Measurements from ENCODE around the gene GRK2.
"Not testable (repeated sequence)": the region's sequence is repeated elsewhere in the genome, so short reads cannot be mapped to it uniquely, and the experiment has no call there.

GRK2 gene

GRCh38 chr11:67311051-67311555 lies 44.8 kb downstream of the GRK2 start:
- DNase-seq (ENCODE audit: low read depth in 2 of 3, low spot score in 1 of 3): no peak

- DNase-seq (ENCODE audit: low read depth in 2 of 3, low spot score in 1 of 3): no peak
Measured at GRCh38 chr11:67311556-67312082, 45.3 kb downstream of the GRK2 start.

GRCh38 chr11:67312187-67313021 lies 46.1 kb downstream of the GRK2 start:
- no peak for DNase-seq (ENCODE audit: low read depth in 2 of 3, low spot score in 1 of 3)

GRCh38 chr11:67313125-67313890 lies 47.0 kb downstream of the GRK2 start:
- DNase-seq (ENCODE audit: low read depth in 2 of 3, low spot score in 1 of 3): no peak

- no peak for DNase-seq (ENCODE audit: low read depth in 2 of 3, low spot score in 1 of 3)
Measured at GRCh38 chr11:67314218-67314617, 47.9 kb downstream of the GRK2 start.

- no peak for DNase-seq (ENCODE audit: low read depth in 2 of 3, low spot score in 1 of 3)
Measured at GRCh38 chr11:67315325-67315909, 49.1 kb downstream of the GRK2 start.

GRCh38 chr11:67316882-67317204 lies 50.6 kb downstream of the GRK2 start:
- no peak for DNase-seq (ENCODE audit: low read depth in 2 of 3, low spot score in 1 of 3)

- DNase-seq (ENCODE audit: low read depth in 2 of 3, low spot score in 1 of 3): peak; percentile 97 to 99 (median 97)
Measured at GRCh38 chr11:67317205-67317887, 51.1 kb downstream of the GRK2 start.

- DNase-seq (ENCODE audit: low read depth in 2 of 3, low spot score in 1 of 3): no peak
Measured at GRCh38 chr11:67317888-67318555, 51.7 kb downstream of the GRK2 start.

- not testable (repeated sequence) for DNase-seq (ENCODE audit: low read depth in 2 of 3, low spot score in 1 of 3)
Measured at GRCh38 chr11:67318876-67319275, 52.6 kb downstream of the GRK2 start.

- DNase-seq (ENCODE audit: low read depth in 2 of 3, low spot score in 1 of 3): no peak
Measured at GRCh38 chr11:67320011-67320410, 53.7 kb downstream of the GRK2 start.

GRCh38 chr11:67320691-67321090 lies 54.4 kb downstream of the GRK2 start:
- no peak for DNase-seq (ENCODE audit: low read depth in 2 of 3, low spot score in 1 of 3)

GRCh38 chr11:67321313-67321871 lies 55.1 kb downstream of the GRK2 start:
- DNase-seq (ENCODE audit: low read depth in 2 of 3, low spot score in 1 of 3): no peak

- no peak for DNase-seq (ENCODE audit: low read depth in 2 of 3, low spot score in 1 of 3)
Measured at GRCh38 chr11:67322049-67322448, 55.8 kb downstream of the GRK2 start.

GRCh38 chr11:67323526-67323925 lies 57.3 kb downstream of the GRK2 start:
- no peak for DNase-seq (ENCODE audit: low read depth in 2 of 3, low spot score in 1 of 3)

- DNase-seq (ENCODE audit: low read depth in 2 of 3, low spot score in 1 of 3): no peak
Measured at GRCh38 chr11:67332081-67332691, 65.9 kb downstream of the GRK2 start.
